Anterior cingulate cortex (tissue), 58 donors: Measurements from ENCODE around the gene PPP1R12A.
"Not testable (repeated sequence)": the region's sequence is repeated elsewhere in the genome, so short reads cannot be mapped to it uniquely, and the experiment has no call there.

Source experiments
- DNase-seq, 58 donors: peaks; one replicate each; lab custom pipeline; 2025; lab: John Stamatoyannopoulos, UW

Gene PPP1R12A

GRCh38 chr12:79897617-79898016 lies 37.3 kb downstream of the PPP1R12A start:
- DNase-seq: no peak

DNA sequence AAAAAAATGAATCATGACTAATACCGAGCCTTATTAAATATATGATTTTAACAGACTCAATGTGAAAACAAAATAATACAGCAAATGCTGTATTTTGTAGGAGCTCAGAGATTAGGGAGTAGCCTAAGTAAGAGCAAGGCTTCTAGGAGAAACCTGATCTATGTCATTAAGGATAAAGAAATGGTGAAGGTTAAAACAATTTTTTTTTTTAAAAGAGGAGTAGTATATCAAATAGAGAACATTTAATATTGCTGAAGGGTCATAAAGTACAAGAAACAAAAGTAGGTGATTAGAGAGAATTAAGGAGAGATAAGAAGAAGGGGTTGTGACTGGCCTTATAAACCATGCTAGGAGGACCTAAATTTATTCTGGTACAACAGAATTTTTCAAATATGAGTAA lies 39.1 kb downstream of the PPP1R12A start:
- no peak for DNase-seq

- DNase-seq: no peak
Observed at GRCh38 chr12:79895071-79895470, 39.8 kb downstream of the PPP1R12A start.

GRCh38 chr12:79891506-79892162 lies 43.3 kb downstream of the PPP1R12A start:
- no peak for DNase-seq

GRCh38 chr12:79887890-79888289 lies 47.0 kb downstream of the PPP1R12A start:
- no peak for DNase-seq

DNA sequence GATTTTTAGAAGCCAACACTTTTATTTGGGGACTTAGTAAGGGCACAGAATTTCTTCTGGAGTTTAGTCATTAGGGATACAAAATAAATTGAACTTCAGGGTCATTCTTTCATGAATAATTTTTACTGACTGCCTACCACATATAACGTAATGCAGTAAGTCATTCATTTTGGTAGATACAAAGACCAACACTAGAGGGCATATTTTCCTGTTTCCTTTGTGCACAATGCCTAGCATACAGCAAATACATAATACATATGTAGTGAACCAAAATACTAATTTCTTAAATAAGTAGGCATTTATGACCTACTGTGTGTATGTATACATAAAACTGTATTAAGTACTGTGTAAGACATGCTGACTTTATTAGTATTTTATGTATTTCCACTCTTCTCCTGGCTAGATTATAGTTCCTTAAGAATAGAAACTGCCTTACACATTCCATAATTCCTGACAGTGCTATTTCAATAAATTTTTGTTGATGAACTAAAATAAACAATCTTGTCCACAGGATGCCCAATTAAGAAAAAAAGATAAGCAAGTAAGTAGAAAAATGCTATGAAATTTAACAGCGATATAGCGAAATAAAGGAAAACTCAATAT lies 47.9 kb downstream of the PPP1R12A start:
- peak in 1 of 58 donors; percentile 7 for DNase-seq

GRCh38 chr12:79885911-79886490 lies 48.9 kb downstream of the PPP1R12A start:
- no peak for DNase-seq

- no peak for DNase-seq
Observed at GRCh38 chr12:79884401-79885006, 50.4 kb downstream of the PPP1R12A start.

DNA sequence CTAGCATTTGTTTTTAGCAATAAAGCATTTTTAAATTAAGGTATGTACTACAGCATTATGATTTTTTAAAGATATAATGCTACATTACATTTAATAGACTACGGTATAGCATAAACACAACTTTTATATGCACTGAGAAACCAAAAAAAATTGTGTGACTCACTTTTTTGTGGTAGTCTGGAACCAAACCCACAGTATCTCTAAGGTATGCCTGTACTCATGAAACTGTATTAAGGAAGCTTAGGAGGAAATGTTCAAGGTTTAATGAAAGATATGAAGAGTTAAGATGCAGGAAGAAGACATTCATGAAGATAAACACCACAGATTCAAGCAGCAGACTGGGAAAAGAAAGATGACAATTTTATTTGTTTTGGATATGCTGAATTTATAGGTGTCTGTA lies 51.7 kb downstream of the PPP1R12A start:
- no peak for DNase-seq

GRCh38 chr12:79881351-79881750 lies 53.5 kb downstream of the PPP1R12A start:
- no peak for DNase-seq

DNA sequence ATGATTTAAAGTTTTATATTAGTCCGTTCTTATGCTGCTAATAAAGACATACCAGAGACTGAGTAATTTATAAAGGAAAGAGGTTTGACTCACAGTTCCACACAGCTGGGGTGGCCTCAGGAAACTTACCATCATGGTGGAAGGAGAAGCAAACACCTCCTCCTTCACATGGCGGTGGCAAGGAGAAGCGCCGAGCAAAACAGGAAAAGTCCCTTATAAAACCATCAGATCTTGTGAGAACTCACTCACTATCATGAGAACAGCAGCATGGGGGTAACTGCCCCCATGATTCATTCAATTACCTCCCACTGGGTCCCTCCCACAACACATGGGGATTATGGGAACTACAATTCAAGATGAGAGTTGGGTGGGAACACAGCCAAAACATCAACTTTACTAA lies 56.4 kb downstream of the PPP1R12A start:
- DNase-seq: not testable (repeated sequence)

GRCh38 chr12:79877246-79877645 lies 57.7 kb downstream of the PPP1R12A start:
- DNase-seq: no peak

GRCh38 chr12:79874665-79875064 lies 60.2 kb downstream of the PPP1R12A start:
- no peak for DNase-seq

DNA sequence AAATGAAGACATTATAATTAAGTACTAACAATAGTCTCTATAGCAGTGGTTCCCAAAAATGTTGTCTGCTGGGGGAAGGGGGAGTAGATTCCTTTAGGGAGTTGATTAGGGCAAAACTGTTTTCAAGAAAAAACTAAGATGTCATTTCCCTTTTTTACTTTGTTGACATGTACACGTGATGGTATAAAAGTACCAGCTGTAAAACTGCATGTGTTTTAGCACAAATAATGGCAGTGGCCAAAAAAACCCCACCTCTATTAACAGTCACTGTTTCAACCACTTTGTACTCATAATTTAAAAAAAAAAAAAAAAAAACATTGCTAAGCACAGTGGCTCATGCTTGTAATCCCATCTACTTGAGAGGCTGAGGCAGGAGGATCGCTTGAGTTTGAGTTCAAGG lies 61.7 kb downstream of the PPP1R12A start:
- DNase-seq: no peak

- DNase-seq: peak in 1 of 58 donors; percentile 11
Observed at GRCh38 chr12:79871621-79872020, 63.3 kb downstream of the PPP1R12A start.

GRCh38 chr12:79870916-79871315 lies 64.0 kb downstream of the PPP1R12A start:
- DNase-seq: no peak

DNA sequence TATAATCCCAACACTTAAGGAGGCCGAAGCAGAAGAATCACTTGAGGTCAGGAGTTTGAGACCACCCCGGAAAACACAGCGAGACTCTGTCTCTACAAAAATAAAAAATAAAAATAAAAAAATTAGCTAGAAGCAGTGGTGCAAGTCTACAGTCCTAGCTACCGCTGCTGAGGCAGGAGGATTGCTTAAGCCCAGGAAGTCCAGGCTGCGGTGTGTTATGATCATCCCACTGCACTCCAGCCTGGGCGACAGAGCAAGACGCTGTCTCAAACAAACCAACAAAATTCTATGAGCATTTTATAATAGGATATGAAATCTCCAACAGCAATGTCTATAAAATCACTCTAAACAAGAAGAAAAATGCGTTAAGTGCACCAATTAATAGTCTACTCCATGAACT lies 75.3 kb downstream of the PPP1R12A start:
- DNase-seq: no peak

DNA sequence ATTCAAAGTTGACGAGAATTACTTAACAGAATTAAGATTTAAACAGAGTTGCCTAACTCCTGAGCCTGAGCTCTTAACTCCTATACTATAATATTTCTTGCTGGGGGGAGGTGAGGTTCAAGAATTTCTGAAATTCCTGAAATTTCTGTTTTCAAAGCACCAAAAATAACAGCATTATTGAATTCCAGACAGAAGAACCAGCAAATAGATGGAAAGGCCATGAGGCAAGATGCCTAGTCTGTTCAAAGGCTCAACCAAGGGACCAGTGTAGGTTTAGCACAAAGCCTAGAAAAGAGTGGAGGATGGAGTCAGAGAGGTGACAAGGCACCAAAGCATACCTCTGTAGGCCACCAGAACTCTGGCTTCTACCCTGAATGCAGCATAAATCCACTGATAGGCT lies 76.4 kb downstream of the PPP1R12A start:
- DNase-seq: no peak

DNA sequence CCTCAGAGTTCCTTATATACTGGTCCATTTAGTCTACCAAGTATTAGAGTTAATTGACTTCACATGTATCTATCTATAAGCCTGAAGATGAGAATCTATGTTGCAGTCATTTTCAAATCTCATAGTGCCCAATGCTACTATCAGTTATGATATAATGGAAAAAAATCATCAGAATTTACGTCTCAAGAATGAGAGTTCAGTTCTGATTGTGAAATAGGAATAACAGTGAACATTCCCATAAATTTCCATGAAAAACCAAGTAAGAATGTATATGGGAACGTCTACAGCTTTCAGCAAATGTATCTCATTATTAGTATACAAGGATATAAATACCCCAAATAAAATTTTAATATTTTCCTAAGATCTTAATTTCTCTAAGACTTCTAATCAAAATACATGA lies 77.2 kb downstream of the PPP1R12A start:
- no peak for DNase-seq

GRCh38 chr12:79850610-79851299 lies 84.1 kb downstream of the PPP1R12A start:
- DNase-seq: no peak

DNA sequence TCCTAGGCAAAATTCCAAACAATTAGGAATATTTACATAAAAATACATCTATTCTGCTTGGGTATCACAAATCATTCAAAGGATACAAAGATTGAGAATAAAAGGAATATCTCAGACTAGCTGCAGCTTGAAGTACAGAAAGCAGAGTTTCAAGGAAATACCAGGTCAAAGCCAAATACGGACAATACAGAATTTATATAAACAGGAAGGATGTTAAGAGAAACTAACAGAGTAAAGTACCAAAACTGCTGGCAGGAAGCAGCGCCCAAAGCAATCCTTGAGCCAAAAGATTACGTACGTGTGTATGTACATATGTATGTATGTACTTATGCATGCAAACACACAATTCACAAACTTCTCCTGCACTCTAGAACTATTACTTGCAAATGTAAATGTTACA lies 86.6 kb downstream of the PPP1R12A start:
- no peak for DNase-seq
